Stimulated activated CD4-positive, alpha-beta T cell treated with anti-CD3 and anti-CD28 coated beads, Interleukin-1b, Interleukin-23, amount 100 ng/mL, for 24 hours (primary cell): Measurements from ENCODE around the gene DCP1B.

ENCODE experiments used
- DNase-seq, 4 experiments: peaks; one replicate each; pipeline ENCODE4 v3.0.0-alpha.2; 2020; ENCODE audit warnings: low read depth in 4 of 4, low spot score in 1 of 4

Gene DCP1B

DNA sequence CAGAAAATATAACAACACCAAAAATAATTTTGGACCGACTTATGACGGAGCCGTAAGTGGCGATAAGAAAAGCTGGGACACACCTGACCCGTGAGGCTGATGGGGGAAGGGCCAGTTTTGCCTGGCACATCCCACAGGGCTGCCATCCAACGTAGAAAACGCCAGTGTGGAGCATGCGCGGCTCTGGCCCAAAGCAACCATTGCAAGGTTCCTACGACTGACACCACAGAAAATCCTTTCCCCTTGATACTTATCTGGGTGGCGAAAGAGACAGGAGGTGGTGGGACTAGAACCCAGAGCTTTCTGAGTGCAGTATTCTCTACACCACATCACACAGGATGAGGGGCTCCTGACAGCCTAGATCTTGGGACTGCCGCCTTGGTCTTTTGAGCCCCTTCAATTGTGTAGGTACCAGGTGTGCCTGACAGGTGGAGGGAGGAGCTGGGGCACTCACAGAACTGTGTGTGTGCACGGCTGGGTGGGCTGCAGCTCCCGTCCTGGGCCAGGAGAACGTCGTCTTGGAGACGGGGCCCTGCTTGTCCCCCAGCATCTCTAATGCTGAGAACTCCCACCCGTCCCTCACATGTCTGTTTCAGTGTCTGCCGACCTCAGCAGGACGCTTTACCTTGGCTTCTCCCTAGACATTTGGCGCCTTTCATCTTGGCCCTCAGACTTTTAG, 68.4 kb downstream of the DCP1B start:
- no peak for DNase-seq

GRCh38 chr12:1935242-1935641, 69.0 kb downstream of the DCP1B start:
- DNase-seq: no peak

DNA sequence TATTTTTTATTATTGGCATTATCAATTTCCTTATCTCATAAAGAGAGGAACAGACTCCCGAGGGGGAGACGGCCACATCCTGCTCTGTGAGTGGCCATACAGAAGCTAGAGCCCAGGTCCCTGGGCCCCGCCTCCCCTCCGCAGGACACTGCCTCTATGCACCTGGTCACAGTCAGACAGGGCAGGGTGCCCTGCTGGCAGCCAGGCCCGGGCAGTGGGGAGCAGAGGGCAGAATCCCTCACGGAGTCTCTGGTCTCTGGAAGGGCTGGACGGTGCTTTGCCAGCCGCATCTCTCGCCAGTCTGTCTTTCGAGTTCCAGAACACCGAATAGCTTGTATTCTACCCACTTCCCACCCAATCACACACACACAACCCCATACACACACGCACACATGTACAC, 69.4 kb downstream of the DCP1B start:
- DNase-seq: no peak

DNA sequence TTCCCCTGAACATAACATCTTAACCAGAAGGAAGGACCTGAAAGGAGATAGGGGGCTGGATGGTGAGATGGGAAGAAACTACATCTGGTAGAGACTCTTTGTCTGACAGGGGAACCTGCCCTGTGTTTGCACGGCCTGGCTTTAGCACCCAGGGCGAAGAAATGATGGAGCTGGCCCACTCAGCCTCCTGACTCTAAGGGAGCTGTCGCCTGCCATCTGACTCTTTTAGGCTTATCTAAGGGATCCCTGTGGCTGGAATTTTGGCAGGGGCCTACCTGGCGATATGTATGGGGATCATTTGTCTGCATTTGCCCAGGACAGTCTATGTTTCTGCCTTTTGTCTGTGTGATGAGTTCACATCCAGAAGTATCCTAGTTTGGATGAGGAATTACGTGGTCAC, 70.2 kb downstream of the DCP1B start:
- DNase-seq: no peak

DNA sequence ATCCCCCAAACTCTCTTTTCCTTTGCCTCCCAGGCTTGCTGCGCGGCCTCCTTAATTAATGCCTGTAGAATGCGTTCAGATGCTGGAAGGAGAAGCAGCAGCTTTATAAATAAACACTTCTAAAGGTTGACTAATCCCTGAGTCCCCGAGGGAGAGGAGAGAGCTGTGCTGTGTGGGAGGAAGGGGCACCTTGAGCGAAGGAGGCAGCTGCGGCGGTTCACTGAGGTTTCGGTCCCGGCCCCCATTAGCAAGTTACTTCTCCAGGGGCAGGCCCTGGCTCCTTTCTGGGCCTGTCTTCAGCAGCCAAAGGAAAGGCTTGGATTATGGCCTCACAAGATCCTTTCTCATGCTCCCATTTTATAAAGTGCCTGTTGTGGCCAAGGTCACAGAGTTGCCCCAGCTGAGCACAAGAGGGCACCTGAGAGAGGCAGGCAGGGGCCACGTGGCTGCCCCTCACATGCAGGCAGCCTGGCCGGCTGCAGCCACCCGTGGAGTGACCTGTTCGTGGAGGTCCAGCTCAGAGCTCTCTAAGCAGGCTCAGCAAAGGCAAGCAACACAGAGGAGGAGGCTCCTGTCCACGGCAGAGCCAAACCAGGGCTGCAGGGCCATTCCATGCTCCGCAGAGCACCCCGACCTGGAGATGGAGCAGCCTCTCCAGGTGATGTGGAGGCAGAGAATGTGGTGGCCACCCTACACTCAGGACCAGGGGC, 70.8 kb downstream of the DCP1B start:
- DNase-seq: no peak

- DNase-seq: no peak
These were observed 71.9 kb downstream of the DCP1B start for GRCh38 chr12:1932264-1932777.

GRCh38 chr12:1931642-1932041, 72.6 kb downstream of the DCP1B start:
- DNase-seq: no peak

DNA sequence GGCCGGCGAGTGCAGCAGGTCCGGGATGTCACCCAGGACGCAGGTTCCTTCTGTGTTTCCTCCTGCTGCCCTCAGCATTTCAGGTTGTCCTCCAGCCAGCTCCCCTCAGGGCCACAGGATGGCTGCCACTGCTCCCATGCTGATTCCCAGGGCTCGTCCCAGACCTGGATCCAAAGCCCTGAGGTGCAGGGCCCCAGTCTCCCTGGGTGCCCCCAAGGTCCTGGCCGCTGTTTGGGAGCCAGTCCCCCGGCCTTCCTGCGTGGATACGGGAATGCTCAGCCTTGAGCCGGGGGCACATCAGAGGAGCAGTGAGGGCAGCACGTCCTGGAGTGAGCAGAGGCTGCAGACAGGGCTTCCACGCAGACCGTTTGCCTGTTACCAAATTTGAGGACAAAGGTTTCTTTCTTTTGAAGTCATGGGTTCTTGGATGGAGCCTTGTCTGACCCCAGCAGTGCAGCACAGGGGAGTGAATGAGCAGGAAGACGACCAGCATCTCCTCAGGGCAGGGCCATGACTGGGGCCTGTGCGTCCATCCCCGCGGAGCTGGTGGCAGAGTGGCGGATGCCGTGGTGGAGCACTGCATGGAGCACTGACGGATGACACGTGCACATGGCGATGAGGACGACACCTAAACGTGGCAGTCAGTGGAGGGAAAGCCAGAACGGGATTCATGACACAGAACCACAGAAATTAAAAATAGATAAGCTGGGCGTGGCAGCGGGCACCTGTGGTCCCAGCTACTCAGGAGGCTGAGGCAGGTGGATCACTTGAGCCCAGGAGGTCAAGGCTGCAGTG, 73.3 kb downstream of the DCP1B start:
- DNase-seq: no peak

GRCh38 chr12:1929985-1930802, 74.1 kb downstream of the DCP1B start:
- DNase-seq: no peak

DNA sequence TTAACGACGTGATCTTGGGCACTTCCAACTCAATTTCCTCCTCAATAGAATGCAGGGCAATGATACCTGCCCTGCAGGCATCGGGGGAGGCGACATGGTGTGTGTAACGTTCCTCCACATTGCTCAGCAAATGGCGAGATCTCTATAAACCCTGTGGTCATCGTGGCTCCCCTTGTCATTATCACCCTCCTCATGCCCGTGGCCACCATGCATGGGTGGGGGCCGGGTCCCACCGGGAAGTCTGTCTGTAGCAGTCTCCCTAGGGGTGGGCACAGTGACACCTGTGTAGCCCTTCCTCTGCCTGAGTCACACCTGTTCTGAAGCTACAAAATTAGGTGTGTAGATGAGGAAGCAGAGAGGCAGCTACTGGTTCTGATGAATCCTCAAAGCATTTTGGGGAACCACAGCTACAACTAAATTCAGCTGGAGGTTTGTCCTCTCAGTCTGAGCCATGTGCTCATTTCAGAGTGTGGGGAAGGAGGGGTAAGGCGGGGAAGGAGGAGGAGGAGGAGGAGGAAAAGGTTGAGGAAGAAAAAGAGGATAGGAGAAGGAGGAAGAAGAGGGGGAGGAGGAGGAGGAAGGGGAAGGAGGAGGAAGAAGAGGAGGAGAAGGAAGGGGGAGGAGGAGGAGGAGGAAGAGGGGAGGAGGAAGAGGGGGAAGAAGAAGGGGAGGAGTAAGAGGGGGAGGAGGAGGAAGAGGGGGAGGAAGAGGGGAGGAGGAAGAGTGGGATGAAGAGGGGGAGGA, 74.8 kb downstream of the DCP1B start:
- DNase-seq: no peak

- DNase-seq: no peak
These were observed 75.7 kb downstream of the DCP1B start for GRCh38 chr12:1928439-1929121.

GRCh38 chr12:1927751-1928351, 76.4 kb downstream of the DCP1B start:
- no peak for DNase-seq

DNA sequence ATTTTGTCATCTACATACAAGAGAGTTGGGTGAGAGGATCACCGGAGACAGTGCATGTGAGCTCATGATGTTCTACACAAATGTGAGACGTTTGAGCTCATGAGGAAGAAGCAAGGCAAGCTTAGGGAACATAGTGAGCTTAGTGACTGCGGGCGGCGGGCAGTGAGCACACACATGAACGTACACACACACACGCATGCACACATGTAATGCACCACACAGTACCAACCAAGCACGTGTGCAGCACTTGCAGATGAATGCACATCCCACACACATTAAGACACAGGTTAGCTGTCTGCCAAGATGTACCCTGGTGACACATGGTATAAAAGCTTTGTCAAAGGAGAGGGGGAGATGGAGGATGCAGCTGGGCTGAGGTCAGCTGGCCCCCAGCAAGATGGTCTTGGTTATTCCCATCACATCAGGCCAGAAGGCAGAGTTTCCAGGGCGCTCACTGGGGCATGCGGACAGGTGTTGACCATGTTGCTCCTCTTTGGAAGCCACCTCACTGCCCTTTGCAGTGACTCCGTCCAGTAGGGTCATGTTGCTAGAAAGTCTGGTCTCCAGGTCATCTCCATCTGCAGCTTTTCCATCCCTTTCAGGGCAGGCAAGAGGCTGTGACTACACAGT, 77.1 kb downstream of the DCP1B start:
- DNase-seq: no peak

DNA sequence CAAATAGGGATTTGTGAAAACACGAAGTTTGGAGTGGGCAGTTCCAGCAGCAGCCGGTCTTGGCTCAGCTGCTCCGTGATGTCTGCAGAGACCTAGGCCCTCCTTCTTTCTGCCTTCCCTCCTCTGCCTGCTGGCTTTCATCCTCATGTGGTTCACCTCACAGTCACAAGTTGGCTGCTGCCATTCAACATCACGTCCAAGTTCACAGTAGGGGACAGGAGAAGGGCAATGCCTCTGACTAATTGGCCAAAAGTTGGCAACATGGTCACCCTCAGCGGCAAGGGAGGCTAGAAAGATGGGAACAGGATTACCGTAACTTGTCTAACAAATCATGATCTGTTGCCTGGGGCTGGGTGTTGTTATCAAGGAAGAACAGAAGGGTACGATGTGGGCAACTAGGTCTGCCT, 78.0 kb downstream of the DCP1B start:
- DNase-seq: no peak

GRCh38 chr12:1925684-1926006, 78.6 kb downstream of the DCP1B start:
- no peak for DNase-seq

DNA sequence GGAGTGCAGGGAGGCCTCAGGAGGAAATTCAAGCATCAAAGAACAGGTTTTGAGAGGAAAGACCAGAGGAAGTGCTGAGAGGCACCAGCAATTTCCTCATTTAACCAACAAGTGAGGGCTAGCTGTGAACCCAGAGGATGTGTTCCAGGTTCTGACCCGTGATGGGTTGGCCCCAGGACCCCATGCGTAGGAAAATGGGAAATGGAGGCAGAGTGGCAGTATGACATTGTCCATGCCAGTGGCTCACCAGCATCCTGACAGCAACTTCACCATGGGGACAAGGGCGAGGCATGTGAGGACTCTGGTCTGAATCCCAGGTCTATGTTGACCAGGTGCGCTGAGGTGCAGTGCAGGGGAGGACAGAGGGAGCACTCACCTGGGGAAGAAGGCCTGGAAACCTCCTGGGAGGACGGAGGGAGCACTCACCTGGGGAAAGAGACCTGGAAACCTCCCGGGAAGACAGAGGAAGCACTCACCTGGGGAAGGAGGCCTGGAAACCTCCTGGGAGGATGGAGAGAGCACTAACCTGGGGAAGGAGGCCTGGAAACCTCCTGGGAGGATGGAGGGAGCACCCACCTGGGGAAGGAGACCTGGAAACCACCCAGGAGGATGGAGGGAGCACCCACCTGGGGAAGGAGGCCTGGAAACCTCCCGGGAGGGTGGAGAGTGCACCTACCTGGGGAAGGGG, 79.1 kb downstream of the DCP1B start:
- no peak for DNase-seq

DNA sequence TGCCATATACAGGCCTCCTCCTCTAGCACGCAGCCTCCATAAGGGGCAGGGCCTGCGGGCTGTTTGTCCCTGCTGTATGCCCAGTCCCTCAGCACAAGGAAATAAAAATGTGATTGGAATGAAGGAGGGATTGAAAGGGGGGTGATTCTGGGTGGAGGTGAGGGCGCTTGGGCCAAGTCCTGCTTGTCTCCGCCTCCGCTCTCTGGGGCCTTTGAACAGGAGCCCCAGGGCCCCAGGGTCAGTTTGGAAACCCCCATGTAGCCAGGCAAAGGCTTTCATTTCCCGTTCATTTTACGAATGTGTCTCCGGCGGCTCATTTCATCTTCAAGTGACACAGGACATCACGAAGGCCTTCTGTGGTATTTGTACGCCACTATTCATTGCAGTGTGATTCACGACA, 81.3 kb downstream of the DCP1B start:
- no peak for DNase-seq

DNA sequence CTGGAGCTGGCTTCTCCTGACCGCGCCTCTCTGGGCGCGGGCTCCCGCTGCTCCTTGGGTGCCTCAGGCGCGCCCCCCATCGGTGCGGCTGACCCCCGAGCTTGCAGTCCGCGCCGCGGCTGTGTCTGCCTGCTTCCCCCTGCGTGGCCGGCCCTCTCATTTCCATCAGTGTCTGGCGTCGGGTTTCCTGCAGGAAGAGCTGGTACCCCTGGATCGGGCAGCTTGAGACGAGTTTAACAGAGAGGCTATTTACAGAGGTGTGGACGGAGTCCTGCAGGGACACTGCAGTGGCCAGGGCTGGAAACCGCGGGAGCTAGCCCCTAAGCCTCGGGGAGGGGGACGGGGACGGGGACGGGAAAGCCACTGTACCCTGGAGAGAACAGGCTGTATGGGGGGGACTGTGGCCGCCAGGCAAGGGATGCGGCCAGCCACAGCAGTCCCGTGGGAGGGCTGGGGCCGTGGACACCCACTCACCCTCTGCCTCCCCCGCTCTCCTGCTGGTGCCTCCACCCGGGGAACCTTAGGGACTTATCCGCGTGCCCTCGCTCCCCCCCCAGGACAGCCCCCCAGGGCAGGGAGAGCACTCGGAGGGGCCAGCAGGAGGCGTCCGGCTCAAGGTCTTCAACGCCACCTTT, 82.1 kb downstream of the DCP1B start:
- DNase-seq: no peak
